ENCODE measurements around the gene FSCN2. TPM values are rescaled to one million over a fixed set of nuclear protein-coding genes. Genes with fewer than 3 reads are reported as not detected.

Gene FSCN2
- polyA plus RNA-seq, 1 donor: 1.7 TPM

DNA sequence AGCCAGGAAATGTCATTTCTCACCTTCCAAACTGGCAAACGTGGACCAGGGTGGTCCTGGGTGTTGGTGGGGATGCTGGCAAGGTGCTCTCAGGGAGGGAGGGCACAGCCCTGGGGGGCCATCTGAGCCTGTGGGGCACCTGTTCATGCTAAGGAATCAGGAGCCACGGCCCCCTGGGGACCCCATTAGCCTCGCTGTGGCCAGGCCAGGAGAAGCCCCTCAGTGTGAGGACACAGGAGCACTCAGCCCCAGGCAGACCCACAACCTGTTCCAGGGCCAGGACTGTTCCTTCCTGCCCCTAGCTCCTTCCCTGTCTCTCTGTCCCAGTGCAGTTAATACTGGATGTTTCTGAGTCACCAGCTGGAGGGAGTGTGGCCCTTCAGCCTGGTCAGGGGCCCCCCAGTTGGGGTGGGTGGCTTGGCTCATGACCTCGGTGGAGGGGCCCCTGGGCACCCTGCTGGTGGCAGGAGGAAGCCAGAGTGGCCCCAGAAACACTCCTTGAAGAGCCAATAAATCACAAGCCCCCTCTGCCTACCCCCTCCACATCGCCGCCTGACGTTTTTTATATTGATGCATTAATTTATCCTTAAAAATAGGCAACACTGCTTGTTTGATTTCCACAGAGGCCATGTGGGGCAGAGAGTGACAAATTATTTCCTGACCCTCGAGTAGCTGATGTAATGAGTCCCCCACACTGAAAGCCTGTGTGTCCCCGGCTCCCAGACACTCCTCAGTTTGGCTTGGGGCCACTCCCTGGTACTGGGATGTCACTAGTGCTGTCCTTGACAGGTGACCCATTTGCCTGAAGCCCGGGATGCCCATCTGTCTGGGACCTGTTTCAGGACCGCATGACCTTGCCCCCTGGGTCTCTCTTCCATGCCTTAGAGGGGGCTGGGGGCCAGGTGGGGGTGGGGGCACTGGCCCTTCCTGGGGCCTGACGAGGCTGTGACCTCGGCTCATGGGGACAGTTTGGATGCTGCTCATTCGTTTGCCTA lies 37.9 kb upstream of the FSCN2 start:
- DNase-seq: no peak

DNA sequence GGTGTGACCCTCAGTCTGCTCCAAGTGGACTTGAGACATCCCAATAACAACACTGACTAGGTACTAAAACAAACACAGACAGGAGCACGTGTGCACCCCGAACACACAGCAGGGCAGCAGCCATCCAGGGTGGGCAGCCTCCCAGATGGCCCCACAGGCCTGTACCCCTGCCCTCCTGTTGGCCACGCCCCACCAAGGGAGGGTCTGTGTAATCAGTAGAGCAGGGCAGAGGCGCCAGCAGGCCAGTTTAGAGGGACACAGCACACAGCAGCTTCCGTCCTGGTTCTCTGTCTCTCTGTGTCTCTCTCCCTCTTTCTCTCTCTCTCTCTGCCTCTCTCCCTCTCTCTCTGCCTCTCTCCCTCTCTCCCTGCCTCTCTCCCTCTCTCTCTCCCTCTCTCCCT lies 37.0 kb upstream of the FSCN2 start:
- no peak for DNase-seq

DNA sequence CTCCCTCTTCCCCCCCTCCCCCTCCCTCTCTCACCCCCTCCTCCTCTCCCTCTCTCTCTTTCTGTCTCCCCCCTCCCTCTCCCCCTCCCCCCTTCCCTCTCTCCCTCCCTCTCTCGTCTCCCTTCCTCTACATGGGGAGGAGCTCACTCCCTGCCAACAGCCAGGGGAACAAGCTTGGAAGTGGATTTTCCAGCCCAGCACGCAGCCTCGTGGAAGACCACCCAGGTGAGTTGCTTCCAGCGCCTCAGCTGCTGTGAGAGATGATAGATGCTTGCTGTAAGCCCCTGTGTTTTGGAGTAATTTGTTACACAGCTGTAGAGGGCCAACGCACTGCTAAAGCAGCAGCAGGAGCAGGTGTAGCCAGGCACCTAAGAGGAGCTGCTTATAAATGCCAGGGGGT lies 36.4 kb upstream of the FSCN2 start:
- no peak for DNase-seq

DNA sequence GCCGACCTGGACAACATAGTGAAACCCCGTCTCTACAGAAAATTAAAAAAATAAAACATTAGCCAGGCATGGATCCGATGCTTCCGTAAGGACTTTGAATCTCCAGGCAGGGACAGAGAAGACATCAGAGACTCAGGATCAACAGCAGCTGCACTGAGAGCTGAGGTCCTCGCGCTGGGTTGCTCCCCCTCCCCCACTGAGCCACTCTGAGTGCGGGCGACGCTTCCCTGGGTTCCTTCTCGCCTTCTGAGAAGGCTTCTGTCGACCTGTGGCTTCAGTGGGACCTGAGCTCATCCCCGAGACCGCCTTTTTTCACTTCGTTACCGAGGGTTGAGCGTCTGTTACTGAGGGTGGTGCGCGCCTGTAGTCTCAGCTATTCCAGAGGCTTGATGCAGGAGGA lies 36.0 kb upstream of the FSCN2 start:
- DNase-seq: no peak

DNA sequence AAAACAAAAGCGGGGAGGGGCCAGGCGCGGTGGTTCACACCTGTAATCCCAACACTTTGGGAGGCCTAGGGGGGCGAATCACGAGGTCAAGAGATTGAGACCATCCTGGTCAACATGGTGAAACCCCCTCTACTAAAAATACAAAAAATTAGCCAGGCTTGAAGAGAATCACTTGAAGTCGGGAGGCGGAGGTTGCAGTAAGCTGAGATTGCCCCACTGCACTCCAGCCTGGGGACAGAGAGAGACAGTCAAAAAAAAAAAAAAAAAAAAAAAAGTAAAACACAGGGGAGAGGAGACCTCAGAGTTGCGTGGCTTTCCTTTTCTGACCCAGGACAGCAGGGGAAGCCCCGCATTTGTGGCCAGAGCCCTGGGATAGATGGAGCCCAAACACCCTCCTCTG lies 35.5 kb upstream of the FSCN2 start:
- DNase-seq: no peak

DNA sequence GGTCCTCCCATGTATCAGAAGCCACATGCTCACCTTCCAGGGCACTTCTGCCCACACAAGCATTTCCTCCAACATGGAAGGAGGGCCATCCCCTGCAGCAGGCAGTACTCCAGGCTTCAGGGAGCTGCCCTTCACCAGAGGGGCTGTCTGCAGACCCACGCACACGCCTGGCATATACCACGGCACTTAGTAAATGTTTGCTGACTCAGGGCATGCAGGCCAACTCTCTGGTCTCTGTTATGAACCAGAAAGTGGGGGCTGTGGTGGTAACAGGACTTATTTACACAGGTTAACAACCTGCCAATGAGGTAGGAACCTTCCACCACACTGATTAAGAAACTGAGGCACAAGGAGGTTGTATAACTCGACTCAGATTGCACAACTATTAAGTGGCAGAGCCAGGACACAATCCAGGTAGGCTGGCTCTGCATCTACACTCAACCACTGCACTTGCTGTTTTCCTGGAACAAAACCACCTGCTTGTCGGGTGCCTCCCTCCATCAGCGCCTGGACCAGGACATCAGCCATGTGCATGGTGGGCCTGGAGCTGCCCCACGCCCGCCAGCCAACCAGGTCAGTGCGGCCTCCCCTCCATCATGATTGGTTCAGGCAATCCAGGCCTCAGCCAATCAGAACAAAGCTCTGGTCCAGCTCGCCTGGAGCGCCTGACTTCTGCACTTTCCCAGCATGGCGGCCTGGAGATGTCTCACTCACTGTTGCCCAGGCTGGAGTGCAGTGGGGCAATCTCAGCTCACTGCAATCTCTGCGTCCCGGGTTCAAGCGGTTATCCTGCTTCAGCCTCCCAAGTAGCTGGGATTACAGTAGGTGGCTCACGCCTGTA lies 34.8 kb upstream of the FSCN2 start:
- no peak for DNase-seq

DNA sequence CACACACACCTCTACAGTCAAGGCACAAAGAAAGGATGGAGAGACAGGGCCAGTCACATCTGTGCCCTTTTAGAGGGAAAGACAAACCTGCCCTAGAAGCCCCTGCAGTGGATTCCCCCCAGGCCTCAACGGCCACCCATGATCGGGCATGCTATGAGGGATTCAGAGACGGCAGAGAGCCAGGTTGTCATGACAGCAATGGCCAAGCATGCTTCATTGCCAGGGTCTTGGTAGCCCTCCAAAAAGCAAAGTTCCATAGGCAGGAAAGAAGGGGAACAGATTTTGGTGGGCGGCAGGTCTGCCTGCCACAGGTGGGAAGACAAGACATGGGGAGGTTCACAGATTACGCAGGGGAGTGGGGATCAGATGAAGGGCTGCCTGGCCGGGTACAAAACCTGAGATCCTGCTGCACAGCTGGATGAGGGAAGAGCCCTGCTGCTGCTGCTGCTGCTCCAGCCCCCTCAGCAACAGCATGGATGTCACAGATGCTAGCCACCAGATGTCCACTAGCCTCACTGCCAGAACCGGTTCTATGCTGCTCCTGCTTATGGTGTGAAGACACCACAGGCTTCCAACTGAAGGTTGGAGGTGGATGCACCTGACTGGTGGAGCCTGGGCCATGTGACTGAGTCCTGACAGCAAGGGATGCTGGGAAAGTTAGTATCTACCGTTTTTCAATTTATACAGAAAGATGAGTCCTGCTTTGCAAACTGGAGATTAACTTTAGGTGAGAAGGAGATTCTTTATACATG lies 33.4 kb upstream of the FSCN2 start:
- DNase-seq: no peak

DNA sequence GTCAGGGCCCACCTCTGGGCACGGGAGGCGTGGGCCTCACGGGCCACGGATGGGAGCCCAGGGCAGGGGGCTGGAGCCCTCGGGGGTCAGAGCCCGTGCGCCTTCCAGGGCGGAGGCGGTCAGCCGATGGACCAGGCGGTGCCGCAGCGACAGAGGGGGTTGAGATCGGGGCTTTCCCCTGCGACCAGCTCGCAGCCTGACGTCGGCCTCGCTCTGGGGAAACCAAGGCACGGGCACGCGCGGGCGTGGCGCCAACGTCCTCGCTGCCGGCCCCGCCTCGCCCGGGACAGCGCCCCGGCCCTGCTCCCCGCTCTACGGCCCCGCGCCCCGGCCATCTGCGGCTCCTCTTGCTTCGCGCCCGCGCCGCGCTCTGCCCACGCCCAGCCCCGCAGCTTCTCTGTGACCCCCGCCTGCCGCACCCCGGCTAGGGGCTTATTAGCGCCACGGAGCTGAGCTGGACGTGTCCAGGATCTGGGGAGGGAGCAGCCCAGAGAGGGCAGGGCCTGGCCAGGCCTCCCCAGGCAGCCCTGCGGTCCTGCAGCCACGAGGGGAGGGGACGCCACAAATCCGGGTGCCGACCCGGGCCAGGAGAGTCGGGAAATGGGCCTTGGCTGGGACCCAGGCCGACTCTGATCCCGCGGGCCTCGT lies 29.1 kb upstream of the FSCN2 start:
- no peak for DNase-seq

DNA sequence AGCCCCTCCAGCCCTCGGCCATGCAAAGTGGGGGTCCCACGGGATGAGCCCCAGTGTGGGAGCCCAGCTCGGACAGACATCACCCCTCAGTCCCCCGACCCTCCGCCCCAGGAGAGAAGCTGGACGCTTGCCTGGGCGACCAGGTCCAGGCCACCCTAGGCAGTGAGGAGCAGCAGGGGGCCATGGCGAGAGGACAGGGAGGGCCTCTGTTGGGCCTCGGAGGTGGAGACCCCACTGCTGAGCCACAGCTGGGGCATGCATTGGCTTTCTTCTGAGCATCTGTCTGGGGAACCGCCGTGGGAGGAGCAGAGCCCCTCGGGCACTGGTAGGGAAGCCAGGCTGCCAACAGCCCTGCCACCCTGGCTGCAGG lies 28.6 kb upstream of the FSCN2 start:
- no peak for DNase-seq

DNA sequence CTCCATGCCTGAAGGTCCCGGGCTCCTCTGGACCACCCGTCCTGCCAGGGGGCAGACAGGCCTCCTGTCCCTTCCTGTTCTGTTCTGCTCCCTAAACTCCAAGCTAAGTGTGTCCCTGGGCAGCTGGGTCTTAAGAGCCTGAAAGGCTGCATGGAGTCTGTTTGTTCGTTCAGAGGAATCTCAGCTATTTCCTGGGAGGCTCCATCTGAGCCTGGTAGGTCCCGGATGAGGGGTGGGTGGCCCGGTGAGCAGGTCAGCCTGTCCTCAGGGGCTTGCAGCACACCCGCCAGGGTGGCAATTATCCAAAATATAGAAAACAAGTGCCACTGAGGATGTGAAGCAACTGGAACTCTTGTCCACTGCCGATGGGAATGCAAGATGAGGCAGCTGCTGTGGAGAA lies 28.1 kb upstream of the FSCN2 start:
- DNase-seq: no peak

DNA sequence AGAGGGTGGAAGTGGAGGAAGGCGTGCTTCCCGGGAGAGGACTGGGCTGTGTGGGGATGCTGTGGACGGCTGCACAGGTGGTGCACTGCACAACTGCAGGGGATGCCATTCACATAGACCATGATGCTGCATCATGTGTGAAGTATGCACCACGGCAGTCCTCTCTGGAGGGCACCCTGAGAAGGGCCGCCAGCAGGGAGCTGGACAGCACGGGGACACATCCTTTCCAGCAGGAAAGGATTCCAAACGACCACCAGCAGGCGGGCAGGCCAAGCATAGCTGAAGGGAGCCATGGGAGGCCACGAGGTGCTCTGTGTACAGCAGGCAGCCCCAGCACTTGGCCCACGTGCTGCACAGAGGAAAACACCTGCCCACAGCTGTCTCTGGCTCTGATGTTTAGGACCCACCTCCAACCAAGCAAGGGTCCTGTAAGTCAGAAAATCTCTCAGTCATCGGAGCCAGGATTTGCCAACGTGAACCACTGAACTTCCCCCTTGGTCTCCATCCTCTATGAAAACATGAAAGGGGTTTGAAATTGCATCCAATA lies 25.6 kb upstream of the FSCN2 start:
- no peak for DNase-seq

DNA sequence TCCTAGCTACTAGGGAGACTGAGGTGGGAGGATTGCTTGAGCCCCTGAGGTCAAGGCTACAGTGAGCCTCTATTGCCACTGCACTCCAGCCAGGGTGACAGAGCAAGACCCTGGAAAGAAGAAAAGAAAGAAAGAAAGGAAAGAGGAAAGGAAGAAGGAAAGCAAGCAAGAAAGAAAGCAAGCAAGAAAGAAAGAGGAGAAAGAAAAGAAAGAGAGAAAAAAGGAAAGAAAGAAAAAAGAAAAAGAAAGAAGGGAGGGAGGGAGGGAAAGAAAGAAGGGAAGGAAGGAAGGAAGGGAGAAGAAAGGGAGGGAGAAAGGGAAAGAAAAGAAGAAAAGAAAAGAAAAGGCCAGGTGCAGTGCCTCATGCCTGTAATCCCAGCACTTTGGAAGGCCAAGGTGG lies 24.6 kb upstream of the FSCN2 start:
- DNase-seq: no peak

DNA sequence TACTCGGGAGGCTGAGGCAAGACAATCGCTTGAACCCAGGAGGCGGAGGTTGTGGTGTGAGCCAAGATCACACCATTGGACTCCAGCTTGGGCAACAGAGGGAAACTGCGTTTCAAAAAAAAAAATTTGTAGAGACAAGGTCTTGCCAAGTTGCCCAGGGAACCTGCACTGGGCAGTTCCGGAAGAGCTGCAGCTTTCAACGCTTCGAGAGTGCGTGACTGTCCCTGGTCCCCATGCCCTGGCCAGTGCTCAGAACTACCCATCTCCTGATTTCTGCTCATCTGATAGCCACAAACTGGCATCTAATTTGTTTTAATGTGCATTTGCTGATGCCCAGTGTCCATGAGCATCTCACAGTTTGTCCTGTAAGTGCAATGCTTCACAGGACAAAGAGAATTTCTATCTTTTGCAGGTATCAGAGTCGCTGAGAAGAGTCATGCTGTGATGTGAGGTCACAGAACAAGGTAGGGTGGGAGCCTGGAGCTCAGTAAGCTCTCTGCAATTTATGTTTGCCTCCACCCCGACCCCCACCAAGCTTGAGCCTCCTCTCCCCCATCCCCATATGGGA lies 19.5 kb upstream of the FSCN2 start:
- no peak for DNase-seq

DNA sequence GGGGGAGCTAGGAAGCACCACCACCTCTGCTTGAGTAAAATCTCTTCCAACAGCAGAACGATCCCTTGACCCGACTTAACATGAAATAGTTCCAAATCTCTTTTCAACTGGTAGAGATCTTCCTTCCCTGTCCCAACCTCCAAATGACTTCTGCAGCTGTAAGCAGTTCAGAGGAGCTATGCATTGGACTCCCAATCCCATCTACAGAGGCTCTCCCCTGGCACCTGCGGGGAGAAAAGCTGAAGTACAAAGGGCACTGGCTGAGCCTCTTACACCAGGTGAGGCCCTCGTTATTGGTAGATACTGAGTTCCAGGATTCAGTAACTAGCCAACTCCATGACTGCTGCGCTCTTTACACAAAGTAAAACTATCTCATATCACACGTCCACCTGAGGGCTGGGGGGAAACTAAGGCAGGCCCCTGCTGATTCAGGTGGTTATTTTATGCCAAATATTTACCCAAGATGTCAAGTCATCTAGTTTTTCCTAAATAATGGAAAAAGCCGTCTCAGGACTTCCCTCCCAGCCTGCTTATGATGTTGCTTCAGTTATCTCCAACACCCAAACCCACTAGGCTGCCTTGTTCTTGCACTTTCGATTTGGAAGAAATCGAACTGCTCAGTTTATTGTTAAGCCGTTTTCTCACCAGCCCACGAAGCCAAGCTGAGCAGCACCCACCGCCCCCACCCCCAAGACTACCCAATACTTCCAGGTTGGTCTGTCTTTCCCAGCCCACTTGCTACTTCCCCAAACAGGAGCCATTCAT lies 18.8 kb upstream of the FSCN2 start:
- DNase-seq: no peak

DNA sequence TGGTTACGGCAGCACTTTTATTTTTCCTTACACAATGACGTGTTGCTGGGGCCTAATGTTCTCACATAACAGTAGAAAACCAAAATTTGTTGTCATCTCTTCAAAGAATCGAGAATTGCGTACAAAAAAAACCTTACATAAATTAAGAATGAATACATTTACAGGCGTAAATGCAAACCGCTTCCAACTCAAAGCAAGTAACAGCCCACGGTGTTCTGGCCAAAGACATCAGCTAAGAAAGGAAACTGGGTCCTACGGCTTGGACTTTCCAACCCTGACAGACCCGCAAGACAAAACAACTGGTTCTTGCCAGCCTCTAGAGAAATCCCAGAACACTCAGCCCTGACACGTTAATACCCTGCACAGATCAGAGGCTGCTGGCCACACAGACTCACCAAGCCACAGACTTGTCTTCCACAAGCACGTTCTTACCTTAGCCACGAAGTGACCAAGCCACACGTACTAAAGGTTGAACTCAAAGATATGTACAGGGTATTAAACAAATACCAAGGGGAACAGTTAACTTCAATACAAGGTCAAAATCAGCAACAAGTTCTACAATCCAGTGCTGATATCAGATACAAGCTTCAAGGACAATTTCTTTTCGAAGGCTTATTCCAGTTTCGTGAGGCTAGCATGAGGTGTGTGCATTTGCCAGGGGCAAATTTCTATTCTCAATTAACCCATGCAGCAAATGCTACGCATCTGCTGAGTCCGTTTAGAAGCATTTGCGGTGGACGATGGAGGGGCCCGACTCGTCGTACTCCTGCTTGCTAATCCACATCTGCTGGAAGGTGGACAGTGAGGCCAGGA lies 18.0 kb upstream of the FSCN2 start:
- DNase-seq: no peak

DNA sequence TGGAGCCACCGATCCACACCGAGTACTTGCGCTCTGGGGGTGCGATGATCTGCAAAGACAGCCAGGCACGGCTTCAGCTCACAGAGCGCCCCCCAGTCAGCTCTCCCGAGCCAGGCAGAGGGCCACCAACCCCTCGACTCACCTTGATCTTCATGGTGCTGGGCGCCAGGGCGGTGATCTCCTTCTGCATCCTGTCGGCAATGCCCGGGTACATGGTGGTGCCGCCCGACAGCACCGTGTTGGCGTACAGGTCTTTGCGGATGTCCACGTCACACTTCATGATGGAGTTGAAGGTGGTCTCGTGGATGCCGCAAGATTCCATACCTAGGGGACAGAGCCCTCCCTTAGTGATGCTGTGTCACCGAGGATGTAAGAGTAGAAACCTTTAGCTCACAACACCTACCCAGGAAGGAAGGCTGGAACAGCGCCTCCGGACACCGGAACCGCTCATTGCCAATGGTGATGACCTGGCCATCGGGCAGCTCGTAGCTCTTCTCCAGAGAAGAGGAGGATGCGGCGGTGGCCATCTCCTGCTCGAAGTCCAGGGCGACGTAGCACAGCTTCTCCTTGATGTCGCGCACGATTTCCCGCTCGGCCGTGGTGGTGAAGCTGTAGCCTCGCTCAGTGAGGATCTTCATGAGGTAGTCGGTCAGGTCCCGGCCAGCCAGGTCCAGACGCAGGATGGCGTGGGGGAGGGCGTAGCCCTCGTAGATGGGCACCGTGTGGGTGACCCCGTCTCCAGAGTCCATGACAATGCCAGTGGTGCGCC lies 17.2 kb upstream of the FSCN2 start:
- DNase-seq: no peak

DNA sequence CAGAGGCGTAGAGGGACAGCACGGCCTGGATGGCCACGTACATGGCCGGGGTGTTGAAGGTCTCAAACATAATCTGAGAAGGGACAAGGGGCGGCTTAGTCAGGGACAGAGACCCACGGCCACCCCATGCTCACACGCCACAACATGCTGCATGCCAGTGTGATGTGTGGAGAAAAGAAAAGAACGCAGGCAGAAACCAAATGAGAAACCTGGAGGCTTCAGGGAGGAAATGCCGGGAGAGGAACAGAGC lies 16.7 kb upstream of the FSCN2 start:
- DNase-seq: no peak

DNA sequence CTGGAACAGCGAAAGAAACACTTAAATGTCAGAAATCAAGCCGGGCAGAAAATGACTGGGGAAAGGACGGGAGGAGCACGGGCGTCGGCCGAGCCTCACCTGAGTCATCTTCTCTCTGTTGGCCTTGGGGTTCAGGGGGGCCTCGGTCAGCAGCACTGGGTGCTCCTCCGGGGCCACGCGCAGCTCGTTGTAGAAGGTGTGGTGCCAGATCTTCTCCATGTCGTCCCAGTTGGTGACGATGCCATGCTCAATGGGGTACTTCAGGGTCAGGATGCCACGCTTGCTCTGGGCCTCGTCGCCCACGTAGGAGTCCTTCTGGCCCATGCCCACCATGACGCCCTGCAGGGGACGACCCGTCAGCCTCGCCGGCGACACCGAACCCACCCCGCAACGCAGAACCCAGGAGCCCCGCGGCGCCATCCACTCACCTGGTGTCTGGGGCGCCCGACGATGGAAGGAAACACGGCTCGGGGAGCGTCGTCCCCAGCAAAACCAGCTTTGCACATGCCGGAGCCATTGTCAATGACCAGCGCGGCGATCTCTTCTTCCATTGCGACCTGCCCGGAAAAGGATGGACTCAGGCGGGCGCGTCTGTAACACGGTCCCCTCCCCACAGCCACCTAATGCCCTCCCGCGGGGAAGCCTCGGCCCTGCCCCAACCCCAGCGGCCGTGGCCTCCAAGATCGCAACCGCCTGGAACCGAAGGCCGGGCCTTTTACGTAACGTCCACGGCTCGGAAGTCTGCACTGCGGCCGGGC lies 16.2 kb upstream of the FSCN2 start:
- DNase-seq: no peak
